Measurements from ENCODE around the gene SEPTIN12. TPM values are rescaled to one million over a fixed set of nuclear protein-coding genes. Genes with fewer than 3 reads are reported as not detected.

SEPTIN12 gene
- total RNA-seq, 1 experiment from 2014 or later, result not detected

- ChIA-PET POLR2A (ENCODE audit: low non-redundant PET) (no interaction called here), CTCF (no interaction called here)
- H3K9me3 ChIP-seq (ENCODE audit: low read depth, low read length, poor library complexity, severe bottlenecking), result no peaks in the 10 kb centered on the region
- H3K4me1 ChIP-seq (ENCODE audit: insufficient read depth, low read length, poor library complexity, severe bottlenecking), result no peaks in the 10 kb centered on the region
- no TSS peak for BruUV-seq (replicated peaks)
- intact Hi-C loops (cut with micrococcal nuclease; ENCODE audit: unreplicated experiment), result no loop called here
- H3K27ac ChIP-seq (ENCODE audit: low read depth, low read length, poor library complexity, severe bottlenecking), result no peak overlapping the region
- no peak for DNase-seq (ENCODE audit: low spot score)
- no peaks in the 10 kb centered on the region for H3K27me3 ChIP-seq (replicated peaks; ENCODE audit: insufficient read depth, low read depth, low read length, poor library complexity)
- TF ChIP-seq CTCF (conservative IDR thresholded peaks at IDR 0.05; ENCODE audit: low read depth, low read length) (no peak), EZH2 (IDR thresholded peaks at IDR 0.05; ENCODE audit: borderline replicate concordance, low read depth, low read length, poor library complexity, severe bottlenecking) (no peak)
- H3K36me3 ChIP-seq (ENCODE audit: insufficient read depth, low read length, poor library complexity, severe bottlenecking), result no peaks in the 10 kb centered on the region
- H3K4me3 ChIP-seq (ENCODE audit: low read depth, low read length, poor library complexity, severe bottlenecking), result no peak overlapping the region
Observed at GRCh38 chr16:4778050-4778392, 10.1 kb downstream of the SEPTIN12 start.

- H3K27me3 ChIP-seq (replicated peaks; ENCODE audit: insufficient read depth, low read depth, low read length, poor library complexity), result no peaks in the 10 kb centered on the region
- ChIA-PET CTCF (no interaction called here), POLR2A (ENCODE audit: low non-redundant PET) (interaction anchor here (0.7 kb wide), 1 partner anchor 13 kb away, joined by 3 read pairs; no protein-coding TSS in a partner anchor)
- no peaks in the 10 kb centered on the region for H3K36me3 ChIP-seq (ENCODE audit: insufficient read depth, low read length, poor library complexity, severe bottlenecking)
- H3K9me3 ChIP-seq (ENCODE audit: low read depth, low read length, poor library complexity, severe bottlenecking), result no peaks in the 10 kb centered on the region
- intact Hi-C loops (cut with micrococcal nuclease; ENCODE audit: unreplicated experiment), result no loop called here
- H3K4me3 ChIP-seq (ENCODE audit: low read depth, low read length, poor library complexity, severe bottlenecking), result no peak overlapping the region
- no peaks in the 10 kb centered on the region for H3K4me1 ChIP-seq (ENCODE audit: insufficient read depth, low read length, poor library complexity, severe bottlenecking)
- no TSS peak for BruUV-seq (replicated peaks)
- TF ChIP-seq CTCF (conservative IDR thresholded peaks at IDR 0.05; ENCODE audit: low read depth, low read length), result no peak
- no peak for TF ChIP-seq EZH2 (IDR thresholded peaks at IDR 0.05; ENCODE audit: borderline replicate concordance, low read depth, low read length, poor library complexity, severe bottlenecking)
- H3K27ac ChIP-seq (ENCODE audit: low read depth, low read length, poor library complexity, severe bottlenecking), result no peak overlapping the region
- no peak for DNase-seq (ENCODE audit: low spot score)
Observed at GRCh38 chr16:4777339-4778049, 10.7 kb downstream of the SEPTIN12 start.

- no peak overlapping the region for H3K4me3 ChIP-seq (ENCODE audit: low read depth, low read length, poor library complexity, severe bottlenecking)
- POLR2A ChIA-PET (ENCODE audit: low non-redundant PET), result no interaction called here
- no peak overlapping the region for H3K27ac ChIP-seq (ENCODE audit: low read depth, low read length, poor library complexity, severe bottlenecking)
- no TSS peak for BruUV-seq (replicated peaks)
- H3K36me3 ChIP-seq (ENCODE audit: insufficient read depth, low read length, poor library complexity, severe bottlenecking), result no peaks in the 10 kb centered on the region
- no peaks in the 10 kb centered on the region for H3K4me1 ChIP-seq (ENCODE audit: insufficient read depth, low read length, poor library complexity, severe bottlenecking)
- H3K27me3 ChIP-seq (replicated peaks; ENCODE audit: insufficient read depth, low read depth, low read length, poor library complexity), result no peaks in the 10 kb centered on the region
- intact Hi-C loops (cut with micrococcal nuclease; ENCODE audit: unreplicated experiment), result no loop called here
- TF ChIP-seq EZH2 (IDR thresholded peaks at IDR 0.05; ENCODE audit: borderline replicate concordance, low read depth, low read length, poor library complexity, severe bottlenecking), result no peak
- no peak for TF ChIP-seq CTCF (conservative IDR thresholded peaks at IDR 0.05; ENCODE audit: low read depth, low read length)
- no peak for DNase-seq (ENCODE audit: low spot score)
- H3K9me3 ChIP-seq (ENCODE audit: low read depth, low read length, poor library complexity, severe bottlenecking), result no peaks in the 10 kb centered on the region
- CTCF ChIA-PET, result no interaction called here
Observed at GRCh38 chr16:4776141-4776705, 11.9 kb downstream of the SEPTIN12 start.

Measured in A673 (cell line).